ENCODE results near the gene ATP11B. TPM values are rescaled to one million over a fixed set of nuclear protein-coding genes. Genes with fewer than 3 reads are reported as not detected.

Gene ATP11B
- polyA plus RNA-seq, 3 donors: 11.1 to 25.1 (median 13.5) TPM

DNA sequence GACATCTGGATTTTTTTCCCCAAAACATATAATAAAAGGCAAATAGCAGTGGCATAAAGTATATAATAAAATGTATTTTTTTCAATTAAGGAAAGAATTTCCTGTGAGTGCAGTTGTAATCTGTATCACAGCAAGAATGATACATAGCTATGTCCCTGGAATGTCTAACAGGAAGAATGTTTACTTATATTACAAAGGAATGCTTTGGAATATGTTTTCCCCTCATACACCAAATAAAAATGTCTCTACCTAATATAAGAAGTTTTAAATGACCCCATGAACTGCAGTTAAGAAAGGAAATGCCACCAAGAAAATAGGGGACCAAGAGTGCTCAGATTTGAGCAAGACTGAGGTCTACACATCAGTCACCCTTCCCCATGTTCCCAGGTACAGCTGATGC lies 38.0 kb upstream of the ATP11B start:
- Histone ChIP-seq H3K4me2 (replicated peaks; ENCODE audit: extremely low read depth, low read length, poor library complexity, severe bottlenecking) (no peak overlapping the region), H3K9me3 (replicated peaks in 1 of 2; ENCODE audit: control insufficient read depth in 1 of 2, insufficient read depth in 1 of 2, low read length in 2 of 2) (peaks cover 0 to 5% of the 10 kb centered on the region in 2 donors), H3K4me1 (ENCODE audit: control insufficient read depth in 1 of 2, insufficient read depth in 2 of 2, low read length in 2 of 2) (no peaks in the 10 kb centered on the region), H2AFZ (ENCODE audit: insufficient read depth, low read depth, low read length, poor library complexity, severe bottlenecking) (no peak overlapping the region), H4K20me1 (ENCODE audit: insufficient read depth, low read length) (no peaks in the 10 kb centered on the region), H3K4me3 (replicated peaks in 1 of 3; ENCODE audit: low read depth in 2 of 3, low read length in 3 of 3) (no peak overlapping the region), H3K36me3 (replicated peaks in 1 of 2; ENCODE audit: control insufficient read depth in 1 of 2, insufficient read depth in 2 of 2, low read length in 2 of 2) (no peaks in the 10 kb centered on the region), H3K27ac (ENCODE audit: low read depth in 1 of 2, low read length in 2 of 2) (no peak overlapping the region), H3K27me3 (ENCODE audit: control insufficient read depth in 2 of 2, insufficient read depth in 2 of 2, low read length in 2 of 2) (no peaks in the 10 kb centered on the region), H3K9ac (ENCODE audit: insufficient read depth, low read length, poor library complexity, severe bottlenecking) (no peak overlapping the region), H3K79me2 (ENCODE audit: insufficient read depth, low read length) (no peaks in the 10 kb centered on the region)
- Mint-ChIP-seq H3K9me3 (peaks cover 0 to 6% (median 3%) of the 10 kb centered on the region in 7 donors), H3K27me3 (ENCODE audit: low read depth in 3 of 3) (peaks cover 0 to 8% (median 6%) of the 10 kb centered on the region in 3 donors), H3K36me3 (no peaks in the 10 kb centered on the region), H3K27ac (no peak overlapping the region), H3K4me1 (no peaks in the 10 kb centered on the region), H3K4me3 (no peak overlapping the region)
- intact Hi-C loops (cut with micrococcal nuclease): no loop called here
- no peak for DNase-seq
- TF ChIP-seq CTCF (IDR thresholded peaks at IDR 0.05): no peak

DNA sequence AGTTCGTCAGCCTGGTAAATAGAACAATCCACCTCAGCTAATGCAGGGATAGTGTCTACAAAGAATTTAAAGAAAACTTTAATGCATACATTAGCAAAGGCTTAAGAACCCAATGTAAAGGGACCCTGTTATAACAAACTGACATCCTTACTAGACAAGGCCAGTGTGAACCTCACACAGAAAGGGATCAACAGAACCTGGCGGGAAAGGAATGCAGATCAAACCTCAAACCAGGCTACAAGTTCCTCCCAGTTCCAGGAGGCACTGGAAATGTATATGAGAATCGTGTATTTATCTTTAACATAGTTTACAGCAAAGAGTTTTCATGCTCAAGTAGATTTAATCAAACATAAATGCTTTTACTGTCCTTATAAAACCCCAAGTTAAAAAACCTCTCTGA lies 37.6 kb upstream of the ATP11B start:
- Histone ChIP-seq H3K9me3 (replicated peaks in 1 of 2; ENCODE audit: control insufficient read depth in 1 of 2, insufficient read depth in 1 of 2, low read length in 2 of 2) (peaks cover 0 to 5% of the 10 kb centered on the region in 2 donors), H3K4me1 (ENCODE audit: control insufficient read depth in 1 of 2, insufficient read depth in 2 of 2, low read length in 2 of 2) (no peaks in the 10 kb centered on the region), H2AFZ (ENCODE audit: insufficient read depth, low read depth, low read length, poor library complexity, severe bottlenecking) (no peak overlapping the region), H3K36me3 (replicated peaks in 1 of 2; ENCODE audit: control insufficient read depth in 1 of 2, insufficient read depth in 2 of 2, low read length in 2 of 2) (no peaks in the 10 kb centered on the region), H4K20me1 (ENCODE audit: insufficient read depth, low read length) (no peaks in the 10 kb centered on the region), H3K4me3 (replicated peaks in 1 of 3; ENCODE audit: low read depth in 2 of 3, low read length in 3 of 3) (no peak overlapping the region), H3K27ac (ENCODE audit: low read depth in 1 of 2, low read length in 2 of 2) (no peak overlapping the region), H3K4me2 (replicated peaks; ENCODE audit: extremely low read depth, low read length, poor library complexity, severe bottlenecking) (no peak overlapping the region), H3K79me2 (ENCODE audit: insufficient read depth, low read length) (no peaks in the 10 kb centered on the region), H3K9ac (ENCODE audit: insufficient read depth, low read length, poor library complexity, severe bottlenecking) (no peak overlapping the region), H3K27me3 (ENCODE audit: control insufficient read depth in 2 of 2, insufficient read depth in 2 of 2, low read length in 2 of 2) (no peaks in the 10 kb centered on the region)
- intact Hi-C loops (cut with micrococcal nuclease): no loop called here
- Mint-ChIP-seq H3K4me1 (no peaks in the 10 kb centered on the region), H3K4me3 (no peak overlapping the region), H3K27ac (no peak overlapping the region), H3K36me3 (no peaks in the 10 kb centered on the region), H3K9me3 (peaks cover 0 to 8% (median 3%) of the 10 kb centered on the region in 7 donors), H3K27me3 (ENCODE audit: low read depth in 3 of 3) (peaks cover 0 to 8% (median 6%) of the 10 kb centered on the region in 3 donors)
- no CpG with 5 or more reads among the region's 3 CpGs for WGBS (ENCODE audit: insufficient coverage)
- no peak for TF ChIP-seq CTCF (IDR thresholded peaks at IDR 0.05)
- DNase-seq: no peak
